ENCODE results near the gene CNIH4.
"Not testable (repeated sequence)": the region's sequence is repeated elsewhere in the genome, so short reads cannot be mapped to it uniquely, and the experiment has no call there.

The CNIH4 gene

DNA sequence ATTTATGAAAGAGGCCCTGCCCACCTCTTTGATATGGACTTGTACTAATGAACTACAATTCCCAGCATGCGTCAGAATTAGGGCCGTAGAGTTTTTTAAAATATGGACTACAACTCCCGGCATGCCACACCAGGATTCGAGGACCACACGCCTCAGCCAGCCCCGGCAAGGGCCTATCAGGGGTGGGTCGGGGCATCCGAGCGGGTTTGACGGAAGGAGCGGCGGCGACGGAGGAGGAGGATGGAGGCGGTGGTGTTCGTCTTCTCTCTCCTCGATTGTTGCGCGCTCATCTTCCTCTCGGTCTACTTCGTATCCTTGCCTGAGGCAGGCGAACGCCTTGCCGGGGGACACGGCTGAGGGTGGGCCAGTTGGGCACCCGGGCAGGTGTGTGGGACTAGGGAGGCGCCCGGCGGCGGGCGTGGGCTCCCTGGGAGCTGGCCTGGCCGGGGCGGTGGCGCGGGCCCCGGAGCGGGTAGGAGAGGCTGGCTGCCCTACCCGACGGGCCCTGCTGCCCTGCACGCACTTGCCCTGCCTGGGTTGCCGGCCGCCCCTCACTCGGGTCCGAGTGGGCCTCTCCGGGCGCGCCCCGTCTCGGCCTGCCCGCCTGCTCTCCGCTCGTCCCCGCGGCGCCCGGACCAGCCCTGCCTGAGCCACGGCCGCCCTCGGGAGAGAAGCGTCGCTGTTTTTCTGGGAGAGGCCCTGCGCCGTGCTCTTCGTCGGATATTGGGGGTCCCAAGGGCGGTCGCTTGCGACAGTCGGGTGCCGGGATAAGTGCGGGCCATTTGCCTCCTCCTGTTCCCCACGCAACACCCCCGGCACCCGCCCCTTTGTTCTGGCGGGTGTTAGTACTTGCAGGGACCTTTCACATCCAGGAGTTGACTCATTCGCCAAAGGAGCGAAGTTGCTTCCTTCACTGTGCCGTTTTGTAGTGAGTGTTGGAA, at the start of gene CNIH4:
TSS of gene CNIH4 (plus strand) at position 195 of the 941 bp plus-strand sequence. CDS start at position 241, 46 bp downstream.
- DNase-seq (ENCODE audit: low spot score), result peak; percentile 92

DNA sequence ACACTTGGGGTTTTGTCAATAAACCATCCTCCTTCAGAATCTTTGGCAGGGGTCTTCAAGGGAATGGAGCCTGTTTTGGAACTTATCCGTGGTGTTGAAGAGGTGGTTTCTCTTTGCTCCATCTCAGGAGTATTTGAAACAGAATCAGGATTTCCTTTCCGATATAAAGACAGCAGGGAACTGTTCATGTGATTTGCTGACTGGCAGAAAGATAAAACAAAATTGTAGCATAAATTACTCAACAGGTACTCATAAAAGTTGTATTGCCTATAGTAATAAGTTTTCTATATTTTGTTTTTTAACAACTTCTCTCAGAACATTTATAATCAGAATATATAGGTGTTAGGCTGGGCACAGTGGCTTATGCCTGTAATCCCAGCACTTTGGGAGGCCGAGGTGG, 48.6 kb upstream of the CNIH4 start:
- no peak for DNase-seq (ENCODE audit: low spot score)

DNA sequence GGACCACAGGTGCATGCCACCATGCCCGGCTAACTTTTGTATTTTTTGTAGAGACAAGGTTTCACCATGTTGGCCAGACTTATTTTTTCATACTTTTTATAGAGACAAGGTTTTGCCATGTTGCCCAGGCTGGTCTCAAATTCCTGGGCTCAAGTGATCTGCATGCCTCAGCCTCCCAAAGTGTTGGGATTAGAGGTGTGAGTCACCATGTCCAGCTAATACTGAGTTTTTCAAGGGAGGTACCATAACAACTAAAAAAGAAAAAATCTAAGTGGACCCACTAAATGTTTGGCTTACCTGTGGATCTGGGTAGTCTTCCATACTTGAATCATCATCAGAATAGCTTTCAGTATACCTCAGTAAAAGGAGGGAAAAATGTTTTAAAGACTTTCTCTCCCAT, 45.2 kb upstream of the CNIH4 start:
- DNase-seq (ENCODE audit: low spot score), result not testable (repeated sequence)

DNA sequence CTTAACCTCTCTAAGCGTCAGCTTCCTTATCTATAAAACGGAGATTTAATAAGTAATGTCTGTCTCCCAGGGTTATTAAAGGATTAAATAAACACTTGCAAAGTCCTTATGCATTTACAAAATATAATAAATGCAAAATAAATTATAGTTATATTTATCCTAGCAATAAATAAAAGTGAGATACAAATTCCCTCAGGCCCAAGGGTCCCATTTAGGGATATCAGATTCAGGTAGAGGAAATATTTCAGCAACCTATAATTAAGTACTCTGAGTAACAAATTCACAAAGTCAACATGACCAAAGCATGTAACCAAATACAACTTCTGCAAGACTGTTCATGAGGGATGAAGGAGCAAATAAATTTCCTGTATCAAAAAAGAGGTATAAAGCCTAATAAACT, 44.7 kb upstream of the CNIH4 start:
- DNase-seq (ENCODE audit: low spot score), result no peak

DNA sequence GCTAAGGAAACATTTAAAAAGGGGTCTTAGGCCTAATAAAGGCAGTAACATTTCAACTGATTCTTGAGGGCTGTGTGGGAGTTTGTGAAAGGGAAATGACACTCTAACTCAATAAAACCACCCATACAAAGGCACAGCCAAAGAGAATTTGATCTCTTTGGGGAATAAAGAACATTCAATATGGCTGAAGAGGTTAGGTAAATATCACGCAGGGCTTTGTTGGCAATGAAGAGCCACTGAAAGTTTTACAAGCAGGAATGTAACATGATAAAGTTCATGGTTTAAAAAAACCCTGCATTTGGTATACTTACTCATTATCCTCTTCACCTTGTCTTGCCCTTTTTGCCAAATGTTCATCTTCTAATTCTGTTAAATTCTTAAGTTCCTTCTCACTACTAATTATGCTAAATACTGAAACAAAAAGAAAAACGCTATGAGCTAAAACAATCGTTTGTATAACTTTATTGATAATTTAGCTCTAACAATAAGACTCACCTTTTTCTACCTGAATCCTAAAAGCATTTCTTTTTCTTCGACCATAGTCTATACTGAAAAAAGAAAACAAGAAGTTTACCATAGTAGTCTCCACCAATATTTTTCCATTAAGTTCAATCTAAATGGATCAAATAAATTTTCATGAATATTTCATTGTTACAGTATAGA, 39.2 kb upstream of the CNIH4 start:
- no peak for DNase-seq (ENCODE audit: low spot score)

DNA sequence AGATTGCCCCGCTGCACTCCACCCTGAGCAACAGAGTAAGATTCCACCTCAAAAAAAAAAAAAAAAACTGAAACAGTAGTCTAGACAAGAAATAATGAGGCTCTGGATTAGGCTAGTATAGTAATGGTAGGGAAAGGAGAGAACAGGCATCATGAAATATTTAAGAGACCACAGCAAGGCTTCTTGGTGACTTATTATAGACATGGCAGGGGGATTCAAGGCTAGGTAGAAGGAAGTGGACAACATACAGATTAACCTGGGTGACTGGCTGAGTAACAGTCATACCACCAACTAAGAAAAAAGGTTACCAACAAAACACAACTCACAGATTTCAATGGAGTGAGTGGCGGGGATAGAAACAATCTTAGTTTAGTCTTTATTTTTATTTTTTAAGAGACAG, 35.0 kb upstream of the CNIH4 start:
- no peak for DNase-seq (ENCODE audit: low spot score)

DNA sequence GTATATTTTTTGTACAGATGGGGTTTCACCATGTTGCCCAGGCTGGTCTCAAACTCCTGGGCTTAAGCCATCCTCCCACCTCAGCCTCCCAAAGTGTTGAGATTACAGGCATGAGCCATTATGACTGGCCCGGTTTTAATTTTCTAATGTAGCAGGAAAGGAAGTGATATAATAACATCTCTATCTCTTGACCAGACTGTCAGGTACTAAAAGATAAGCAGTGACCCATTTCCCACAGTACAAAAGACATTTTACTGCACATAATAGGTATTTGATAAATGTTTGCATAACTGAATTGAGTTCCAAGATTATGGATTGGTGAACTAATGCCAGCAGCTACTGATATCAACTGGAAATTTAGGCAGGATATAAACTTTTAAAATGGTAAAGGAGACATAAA, 30.7 kb upstream of the CNIH4 start:
- DNase-seq (ENCODE audit: low spot score), result no peak

DNA sequence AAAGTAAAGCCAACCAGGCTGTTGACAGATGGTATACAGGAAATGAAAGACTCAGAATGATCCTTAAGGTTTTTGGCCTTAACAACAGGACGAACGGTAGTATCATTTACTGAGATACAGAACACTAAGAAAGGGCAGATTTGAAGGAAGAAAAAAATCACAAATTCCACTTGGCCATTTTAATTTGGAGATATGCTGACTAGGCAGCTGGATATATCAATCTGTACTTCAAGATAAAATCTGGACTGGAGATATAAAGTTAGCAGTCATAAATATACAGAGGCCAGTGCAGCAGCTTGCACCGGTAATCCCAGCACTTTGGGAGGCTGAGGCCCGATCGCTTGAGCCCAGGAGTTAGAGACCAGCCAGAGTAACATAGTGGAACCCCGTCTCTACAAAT, 28.0 kb upstream of the CNIH4 start:
- no peak for DNase-seq (ENCODE audit: low spot score)

DNA sequence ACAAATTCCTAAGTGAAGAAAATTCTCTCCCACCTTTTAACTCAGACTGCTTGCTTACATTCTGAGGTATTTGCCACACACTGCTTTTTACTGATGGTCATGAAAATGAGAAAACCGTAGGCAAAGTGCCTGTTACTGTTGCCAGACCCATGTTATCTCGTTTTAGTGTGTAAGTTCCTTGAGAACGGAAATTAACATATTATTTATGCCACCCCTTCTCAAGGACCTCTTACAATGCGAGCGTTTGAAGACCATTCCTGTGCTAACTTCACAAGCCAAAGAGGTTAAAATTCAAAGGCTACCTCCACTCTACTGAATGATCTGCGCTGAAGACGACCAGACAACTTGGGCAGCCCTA, 27.2 kb upstream of the CNIH4 start:
- DNase-seq (ENCODE audit: low spot score), result no peak

DNA sequence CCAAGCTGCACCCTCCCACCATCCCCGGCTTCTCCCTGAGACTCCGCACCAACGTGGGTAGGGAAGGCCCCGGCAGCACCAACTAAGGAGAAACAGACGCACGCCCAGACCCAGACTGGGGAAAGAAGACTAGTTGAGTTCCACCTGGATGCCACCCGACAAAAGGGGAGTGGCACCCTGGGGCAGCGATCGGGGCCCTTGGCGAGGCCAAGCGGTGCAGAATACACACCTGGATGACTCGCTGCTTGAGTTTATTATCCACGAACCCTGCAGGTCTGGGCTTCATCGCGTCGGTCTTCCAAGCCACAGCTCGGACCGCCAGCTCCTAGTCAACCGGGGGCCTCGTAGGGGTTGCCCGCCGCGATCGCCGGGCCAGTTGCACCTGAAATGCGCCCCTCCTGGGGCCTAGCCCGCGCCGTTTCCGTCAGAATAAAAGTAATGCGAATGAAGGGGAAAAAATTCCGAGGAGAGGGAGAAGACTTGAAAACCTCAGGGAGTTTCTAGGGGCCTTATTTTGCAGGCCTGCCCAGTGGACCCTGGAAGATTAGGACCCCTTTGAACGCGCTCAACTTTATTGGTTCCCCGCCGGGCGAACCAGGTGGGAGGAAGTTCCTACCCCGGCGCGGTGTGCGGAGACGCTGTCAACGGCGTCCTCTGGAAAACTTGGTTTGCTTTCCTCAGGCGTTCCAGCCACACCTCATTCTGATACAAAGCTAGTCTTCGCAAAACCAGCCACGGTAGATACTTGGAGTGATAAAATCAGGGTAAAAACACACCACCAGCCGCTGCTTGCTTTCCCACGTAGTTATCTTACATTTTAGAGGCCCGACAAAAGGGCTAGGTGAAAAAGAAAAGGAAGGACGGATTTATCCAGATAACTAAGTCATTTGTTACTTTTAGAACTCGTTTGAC, 26.6 kb upstream of the CNIH4 start, which contains the start of gene NVL:
TSS of gene NVL (minus strand) at position 331 of the 912 bp plus-strand sequence. CDS start at position 286, 45 bp downstream.
- peak; percentile 84 for DNase-seq (ENCODE audit: low spot score)

DNA sequence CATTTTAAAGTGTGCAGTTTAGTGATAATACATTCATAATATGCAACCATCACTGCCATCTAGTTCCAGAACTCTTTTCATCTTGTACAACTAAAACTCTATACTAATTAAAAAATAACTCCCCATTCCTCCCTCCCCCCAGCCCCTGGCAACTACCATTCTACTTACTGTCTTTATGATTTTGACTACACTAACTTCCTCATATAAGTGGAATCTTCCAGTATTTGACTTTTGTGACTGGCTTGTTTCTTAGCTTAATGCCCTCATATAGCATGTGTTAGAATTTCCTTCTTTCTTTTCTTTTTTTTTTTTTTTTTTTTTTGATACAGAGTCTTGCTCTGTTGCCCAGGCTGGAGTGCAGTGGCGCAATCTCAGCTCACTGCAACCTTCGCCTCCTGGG, 25.4 kb upstream of the CNIH4 start:
- DNase-seq (ENCODE audit: low spot score), result no peak

DNA sequence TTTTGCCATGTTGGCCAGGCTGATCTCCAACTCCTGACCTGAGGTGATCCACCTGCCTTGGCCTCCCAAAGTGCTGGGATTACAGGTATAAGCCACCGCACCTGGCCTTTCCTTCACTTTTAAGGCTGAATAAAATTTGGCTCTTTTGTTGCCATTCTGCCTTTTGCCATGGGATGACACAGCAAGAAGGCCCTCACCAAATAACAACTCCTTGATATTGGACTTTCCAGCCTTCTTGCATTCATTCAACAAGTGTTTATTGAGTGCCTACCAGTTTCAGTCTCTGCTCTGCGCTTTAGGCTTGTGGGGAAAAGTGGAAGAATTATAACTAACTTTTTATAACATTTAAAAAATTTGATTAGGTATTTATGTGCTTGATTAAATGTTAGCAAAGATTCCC, 24.9 kb upstream of the CNIH4 start:
- DNase-seq (ENCODE audit: low spot score), result no peak

DNA sequence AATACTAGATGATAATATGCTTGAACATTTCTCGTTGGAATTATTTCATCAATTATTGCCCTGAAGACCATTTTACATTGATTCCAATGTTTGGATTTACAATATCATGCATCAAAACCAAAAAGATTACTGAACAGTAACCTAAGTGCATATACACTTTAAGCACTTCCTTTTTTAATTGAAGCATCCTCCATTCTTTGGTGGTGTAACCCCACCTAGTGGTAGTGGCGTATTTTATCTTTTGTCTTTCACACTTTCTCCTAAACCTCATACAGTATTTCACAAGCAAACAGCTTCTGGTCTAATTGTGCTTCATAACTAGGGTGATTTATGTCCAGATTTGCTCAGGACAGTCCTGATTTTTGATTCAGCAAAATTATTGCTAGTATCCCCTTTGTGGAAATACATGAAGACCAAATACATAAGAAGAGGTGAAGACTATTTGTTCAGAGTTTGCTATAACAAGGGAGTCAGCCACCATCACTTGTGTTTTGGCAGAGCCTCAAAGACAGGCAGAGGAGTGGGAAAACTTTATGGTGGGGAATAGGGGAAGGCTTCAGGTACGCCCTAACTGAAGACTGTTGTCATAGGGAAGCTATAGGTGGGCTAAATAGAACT, 23.3 kb upstream of the CNIH4 start:
- DNase-seq (ENCODE audit: low spot score), result peak; percentile 80

DNA sequence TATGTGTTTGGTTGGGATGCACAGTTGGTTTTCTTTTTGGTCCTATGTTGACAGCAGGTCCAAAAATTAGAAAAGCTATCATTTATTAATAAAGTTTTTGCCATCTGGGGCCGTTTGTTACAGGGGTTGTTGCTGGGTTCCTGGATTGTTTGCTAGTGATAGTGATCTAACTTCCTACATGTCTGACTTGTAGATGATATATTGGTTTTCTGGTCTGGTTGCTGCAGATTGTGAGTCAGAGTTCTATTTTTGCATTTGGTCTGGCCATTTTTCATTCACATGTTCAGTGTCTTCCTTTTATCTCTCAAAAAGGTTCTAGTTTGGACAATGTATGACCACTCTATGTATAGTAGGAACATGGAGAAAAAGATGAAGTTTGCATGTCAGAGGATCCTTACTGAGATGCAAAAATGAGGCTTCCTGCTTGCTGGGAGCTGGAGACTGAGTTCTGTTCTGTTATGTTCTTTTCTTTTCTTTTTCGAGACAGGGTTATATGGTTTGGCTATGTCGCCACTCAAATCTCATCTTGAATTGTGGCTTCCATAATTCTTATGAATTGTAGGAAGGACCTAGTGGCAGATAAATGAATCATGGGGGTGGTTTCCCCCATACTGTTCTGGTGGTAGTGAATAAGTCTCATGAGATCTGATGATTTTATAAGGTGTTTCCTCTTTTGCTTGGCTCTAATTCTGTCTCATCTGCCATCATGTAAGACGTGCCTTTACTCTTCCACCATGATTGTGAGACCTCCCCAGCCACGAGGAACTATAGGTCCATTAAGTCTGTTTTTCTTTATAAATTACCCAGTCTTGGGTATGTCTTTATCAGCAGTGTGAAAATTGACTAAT, 22.5 kb upstream of the CNIH4 start:
- DNase-seq (ENCODE audit: low spot score), result no peak

DNA sequence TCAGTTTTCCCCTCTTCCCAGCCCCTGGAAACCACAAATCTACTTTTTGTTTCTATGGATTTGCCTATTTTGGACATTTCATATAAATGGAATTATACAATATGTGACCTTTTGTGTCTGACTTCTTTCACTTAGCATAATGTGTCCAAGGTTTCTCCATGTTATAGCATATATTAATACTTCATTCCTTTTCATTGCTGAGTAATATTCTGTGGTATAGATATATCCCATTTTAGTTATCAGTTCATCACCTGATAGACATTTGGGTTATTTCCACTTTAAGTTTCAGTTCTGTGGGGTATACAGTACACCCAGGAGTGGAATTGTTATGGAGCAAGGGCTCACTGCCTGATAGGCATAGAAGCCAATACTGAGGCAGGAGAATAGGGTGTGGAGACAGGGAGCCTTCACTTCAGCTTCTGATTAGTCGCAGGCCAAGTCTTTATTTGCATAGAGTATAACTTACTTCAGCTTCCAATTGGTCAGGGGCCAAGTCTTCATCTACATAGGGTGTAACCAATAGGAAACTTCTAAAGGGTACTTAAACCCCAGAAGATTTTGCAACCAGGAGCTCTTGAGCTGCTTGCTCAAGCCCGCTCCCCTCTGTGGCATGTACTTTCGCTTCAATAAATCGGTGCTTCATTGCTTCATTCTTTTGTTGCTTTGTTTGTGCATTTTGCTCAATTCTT, 18.4 kb upstream of the CNIH4 start:
- DNase-seq (ENCODE audit: low spot score), result no peak

DNA sequence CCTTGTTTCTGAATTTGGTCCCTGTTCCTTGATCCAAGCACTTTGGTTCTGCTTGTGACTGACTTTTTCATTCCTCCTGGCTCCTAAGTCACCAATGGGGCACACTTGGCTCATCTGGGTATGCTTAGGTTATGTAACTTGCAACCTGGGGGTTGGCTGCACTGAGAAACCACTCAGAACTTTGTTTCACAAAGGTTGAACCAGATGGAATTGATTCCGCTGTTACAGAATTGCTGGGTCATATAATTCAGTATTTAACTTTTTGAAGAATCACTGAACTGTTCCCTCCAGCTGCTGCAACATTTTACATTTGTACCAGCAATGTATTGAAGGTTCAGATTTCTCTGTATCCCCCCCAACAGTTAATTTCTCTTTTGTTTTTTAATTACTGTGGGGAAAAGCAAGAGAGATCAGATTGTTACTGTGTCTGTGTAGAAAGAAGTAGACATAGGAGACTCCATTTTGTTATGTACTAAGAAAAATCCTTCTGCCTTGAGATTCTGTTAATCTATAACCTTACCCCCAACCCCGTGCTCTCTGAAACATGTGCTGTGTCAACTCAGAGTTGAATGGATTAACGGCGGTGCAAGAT, 17.1 kb upstream of the CNIH4 start:
- DNase-seq (ENCODE audit: low spot score), result no peak

DNA sequence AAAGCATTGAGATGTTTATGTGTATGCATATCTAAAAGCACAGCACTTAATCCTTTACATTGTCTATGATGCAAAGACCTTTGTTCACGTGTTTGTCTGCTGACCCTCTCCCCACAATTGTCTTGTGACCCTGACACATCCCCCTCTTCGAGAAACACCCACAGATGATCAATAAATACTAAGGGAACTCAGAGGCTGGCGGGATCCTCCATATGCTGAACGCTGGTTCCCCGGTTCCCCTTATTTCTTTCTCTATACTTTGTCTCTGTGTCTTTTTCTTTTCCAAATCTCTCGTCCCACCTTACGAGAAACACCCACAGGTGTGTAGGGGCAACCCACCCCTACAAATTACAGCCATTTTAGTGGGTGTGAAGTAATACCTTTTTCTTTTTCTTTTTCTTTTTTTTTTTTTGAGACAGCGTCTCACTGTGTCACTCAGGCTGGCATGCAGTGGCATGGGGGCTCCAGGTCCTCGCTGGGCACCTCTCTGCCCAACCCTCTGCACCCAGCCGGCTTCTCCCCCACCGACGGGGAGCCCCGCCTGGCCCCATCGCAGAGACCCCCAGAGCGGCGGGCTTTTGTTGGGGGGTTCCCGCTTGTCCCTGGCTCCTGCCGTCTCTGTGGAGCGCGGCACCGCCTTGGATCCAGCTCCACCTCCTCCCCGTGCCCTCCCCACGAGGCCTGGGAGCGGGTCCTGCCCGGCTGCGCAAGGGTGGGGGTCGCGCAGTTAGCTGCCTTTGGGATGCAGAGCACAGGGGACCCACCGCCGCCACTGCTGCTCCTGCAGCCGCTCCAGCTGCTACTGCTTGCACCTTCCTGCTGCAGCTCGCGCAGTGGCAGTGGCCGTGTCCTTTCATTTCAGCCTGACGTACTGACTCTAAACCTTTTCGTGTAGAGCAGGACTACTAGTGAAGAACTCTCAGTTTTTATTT, 16.0 kb upstream of the CNIH4 start:
- not testable (repeated sequence) for DNase-seq (ENCODE audit: low spot score)

DNA sequence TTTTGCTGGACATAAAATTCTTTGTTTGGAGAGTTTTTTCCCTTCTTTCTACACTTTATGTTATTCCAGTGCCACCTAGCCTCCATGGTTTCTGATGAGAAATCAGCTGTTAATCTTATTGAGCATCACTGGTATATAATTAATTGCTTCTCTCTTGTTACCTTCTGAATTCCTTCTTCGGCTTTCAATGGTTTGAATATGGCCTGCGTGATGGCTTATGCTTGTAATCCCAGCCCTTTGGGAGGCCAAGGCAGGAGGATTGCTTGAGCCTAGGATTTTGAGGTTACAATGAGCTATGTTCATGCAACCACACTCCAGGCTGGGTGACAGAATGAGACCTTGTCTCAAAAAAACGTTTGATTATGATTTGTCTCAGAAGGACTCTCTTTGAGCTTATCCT, 13.0 kb upstream of the CNIH4 start:
- no peak for DNase-seq (ENCODE audit: low spot score)

DNA sequence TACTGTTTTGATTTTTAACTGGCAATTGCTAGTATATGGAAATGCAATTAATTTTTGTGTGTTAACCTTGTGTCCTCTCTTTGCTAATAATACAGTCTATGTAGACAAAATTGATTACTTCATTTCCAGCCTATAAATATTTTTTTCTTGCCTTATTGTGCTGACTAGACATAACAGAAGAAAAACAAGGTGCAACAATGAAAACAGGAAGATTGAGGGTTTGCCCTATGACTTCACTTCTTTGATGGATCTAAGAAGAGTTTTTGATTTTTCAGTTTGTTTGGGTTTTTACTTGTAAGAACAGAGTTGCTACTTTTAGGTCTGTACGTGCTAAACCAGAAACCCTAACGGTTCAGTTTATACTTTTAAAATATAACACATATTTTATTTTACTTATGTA, 8.5 kb upstream of the CNIH4 start:
- DNase-seq (ENCODE audit: low spot score), result no peak
